PFSK-1 (cell line): ENCODE data around the gene LRRC46.

Experiments used
- FOXP2 ChIP-seq: optimal IDR thresholded peaks from 2 replicates; pipeline ENCODE3; 2011; ENCODE audit warnings: borderline replicate concordance, control low read depth, inconsistent platforms; ENCODE audit not compliant: insufficient read depth; ENCODE audit errors: extremely low read length, extremely low read depth
- POLR2AphosphoS5 ChIP-seq: IDR thresholded peaks from 2 replicates; pipeline ENCODE4 v1.6.1; 2012; ENCODE audit warnings: low read depth, mild to moderate bottlenecking, control low read depth, low read length, moderate library complexity
- SIN3A ChIP-seq: IDR thresholded peaks from 2 replicates; pipeline ENCODE4 v1.6.1; 2012; ENCODE audit warnings: mild to moderate bottlenecking, low read length, moderate library complexity, borderline replicate concordance; ENCODE audit not compliant: insufficient read depth
- TAF1 ChIP-seq: IDR thresholded peaks from 2 replicates; pipeline ENCODE4 v1.6.1; 2012; ENCODE audit warnings: low read length, control low read depth, borderline replicate concordance; ENCODE audit not compliant: insufficient read depth
- TF ChIP-seq, protein P1 (sequence below), 2 experiments: IDR thresholded peaks; 2 replicates each; pipeline versions ENCODE4 v1.6.1 to v1.8.0; 2011 to 2012; ENCODE audit warnings: low read depth in 2 of 2, low read length in 2 of 2, control low read depth in 1 of 2, inconsistent platforms in 1 of 2, mild to moderate bottlenecking in 1 of 2, moderate library complexity in 1 of 2; ENCODE audit not compliant: insufficient read depth in 1 of 2

LRRC46 gene

DNA sequence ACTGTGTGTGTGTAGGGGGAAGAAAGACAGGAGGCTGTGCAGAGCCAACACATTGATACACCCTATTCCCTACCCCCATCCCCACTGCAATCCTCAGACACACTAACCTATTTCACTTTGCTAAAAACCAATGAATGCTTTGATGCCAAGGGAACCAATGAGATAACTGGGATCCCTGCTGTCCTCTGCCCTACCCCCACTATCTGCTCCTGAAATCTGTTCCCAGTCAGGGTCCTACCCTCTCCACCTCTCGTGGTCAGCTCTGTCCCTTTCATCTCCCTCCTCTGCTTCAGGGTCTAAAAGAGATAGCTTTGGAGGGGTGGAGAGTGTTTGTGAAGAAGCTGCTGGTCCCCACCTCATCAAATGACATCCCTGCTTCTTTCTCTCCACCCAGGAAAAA is 38.6 kb downstream of the LRRC46 start:
- TF ChIP-seq SIN3A (no peak), TAF1 (no peak), POLR2AphosphoS5 (no peak), FOXP2 (no peak)
- TF ChIP-seq, protein P1, sequence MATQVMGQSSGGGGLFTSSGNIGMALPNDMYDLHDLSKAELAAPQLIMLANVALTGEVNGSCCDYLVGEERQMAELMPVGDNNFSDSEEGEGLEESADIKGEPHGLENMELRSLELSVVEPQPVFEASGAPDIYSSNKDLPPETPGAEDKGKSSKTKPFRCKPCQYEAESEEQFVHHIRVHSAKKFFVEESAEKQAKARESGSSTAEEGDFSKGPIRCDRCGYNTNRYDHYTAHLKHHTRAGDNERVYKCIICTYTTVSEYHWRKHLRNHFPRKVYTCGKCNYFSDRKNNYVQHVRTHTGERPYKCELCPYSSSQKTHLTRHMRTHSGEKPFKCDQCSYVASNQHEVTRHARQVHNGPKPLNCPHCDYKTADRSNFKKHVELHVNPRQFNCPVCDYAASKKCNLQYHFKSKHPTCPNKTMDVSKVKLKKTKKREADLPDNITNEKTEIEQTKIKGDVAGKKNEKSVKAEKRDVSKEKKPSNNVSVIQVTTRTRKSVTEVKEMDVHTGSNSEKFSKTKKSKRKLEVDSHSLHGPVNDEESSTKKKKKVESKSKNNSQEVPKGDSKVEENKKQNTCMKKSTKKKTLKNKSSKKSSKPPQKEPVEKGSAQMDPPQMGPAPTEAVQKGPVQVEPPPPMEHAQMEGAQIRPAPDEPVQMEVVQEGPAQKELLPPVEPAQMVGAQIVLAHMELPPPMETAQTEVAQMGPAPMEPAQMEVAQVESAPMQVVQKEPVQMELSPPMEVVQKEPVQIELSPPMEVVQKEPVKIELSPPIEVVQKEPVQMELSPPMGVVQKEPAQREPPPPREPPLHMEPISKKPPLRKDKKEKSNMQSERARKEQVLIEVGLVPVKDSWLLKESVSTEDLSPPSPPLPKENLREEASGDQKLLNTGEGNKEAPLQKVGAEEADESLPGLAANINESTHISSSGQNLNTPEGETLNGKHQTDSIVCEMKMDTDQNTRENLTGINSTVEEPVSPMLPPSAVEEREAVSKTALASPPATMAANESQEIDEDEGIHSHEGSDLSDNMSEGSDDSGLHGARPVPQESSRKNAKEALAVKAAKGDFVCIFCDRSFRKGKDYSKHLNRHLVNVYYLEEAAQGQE (IDR thresholded peaks at IDR 0.05; ENCODE audit: insufficient read depth in 1 of 2, low read depth in 2 of 2, low read length in 2 of 2) = no peak

DNA sequence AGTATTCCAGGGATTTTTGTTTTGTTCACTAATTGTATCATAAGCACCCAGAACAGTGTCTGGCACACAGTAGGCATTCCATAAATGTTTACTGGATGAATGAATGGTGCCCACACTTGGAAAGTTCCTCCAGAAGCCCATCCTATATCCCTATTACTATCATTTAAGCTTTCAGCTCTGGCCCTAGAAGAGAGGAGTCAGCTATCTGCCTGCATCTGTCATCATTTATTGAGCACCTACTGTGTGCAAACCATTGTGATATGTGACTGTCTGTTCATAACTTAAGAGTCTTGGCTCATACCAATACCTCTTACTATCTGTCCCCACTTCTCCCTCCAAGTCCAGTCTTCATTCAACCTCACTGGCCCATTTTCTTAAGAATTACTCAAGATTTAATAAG is 39.6 kb downstream of the LRRC46 start:
- no peak for TF ChIP-seq FOXP2
- TF ChIP-seq, protein P1 (IDR thresholded peaks at IDR 0.05; ENCODE audit: insufficient read depth in 1 of 2, low read depth in 2 of 2, low read length in 2 of 2) = no peak
- no peak for TF ChIP-seq TAF1
- TF ChIP-seq POLR2AphosphoS5 = no peak
- TF ChIP-seq SIN3A = no peak

DNA sequence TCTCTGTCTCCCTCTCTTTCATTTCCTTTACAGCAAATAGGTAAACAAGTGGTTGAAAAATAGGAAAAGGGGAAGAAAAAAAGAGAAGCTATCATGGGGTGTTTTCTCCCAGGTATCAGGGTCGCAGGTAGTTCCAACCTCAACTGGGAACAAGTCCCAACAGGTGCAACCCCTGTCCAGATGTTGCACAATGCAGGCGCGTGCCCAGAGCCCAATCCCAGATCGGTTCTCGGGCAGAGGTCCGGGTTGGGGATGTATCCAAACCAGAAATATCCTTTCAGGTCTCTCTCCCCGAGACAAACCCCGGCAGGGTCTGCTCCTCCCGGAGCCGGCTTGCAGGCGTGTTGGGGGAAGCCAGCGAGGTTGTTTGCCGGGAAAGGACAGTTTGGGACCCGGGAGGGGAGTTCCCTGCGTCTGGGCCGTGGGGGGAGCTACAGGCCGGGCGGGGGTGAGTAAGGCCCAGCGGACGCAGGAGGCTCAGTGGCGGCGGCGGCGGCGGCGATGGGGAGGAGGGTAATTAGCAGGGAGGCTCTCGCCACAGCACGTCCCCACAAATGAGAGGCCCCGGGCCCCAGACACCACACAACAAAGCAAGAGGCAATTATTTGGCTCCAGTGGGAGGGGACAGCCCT is 40.7 kb downstream of the LRRC46 start:
- TF ChIP-seq SIN3A (no peak), FOXP2 (no peak), POLR2AphosphoS5 (no peak), TAF1 (no peak)
- TF ChIP-seq, protein P1 (IDR thresholded peaks at IDR 0.05; ENCODE audit: insufficient read depth in 1 of 2, low read depth in 2 of 2, low read length in 2 of 2) = no peak

DNA sequence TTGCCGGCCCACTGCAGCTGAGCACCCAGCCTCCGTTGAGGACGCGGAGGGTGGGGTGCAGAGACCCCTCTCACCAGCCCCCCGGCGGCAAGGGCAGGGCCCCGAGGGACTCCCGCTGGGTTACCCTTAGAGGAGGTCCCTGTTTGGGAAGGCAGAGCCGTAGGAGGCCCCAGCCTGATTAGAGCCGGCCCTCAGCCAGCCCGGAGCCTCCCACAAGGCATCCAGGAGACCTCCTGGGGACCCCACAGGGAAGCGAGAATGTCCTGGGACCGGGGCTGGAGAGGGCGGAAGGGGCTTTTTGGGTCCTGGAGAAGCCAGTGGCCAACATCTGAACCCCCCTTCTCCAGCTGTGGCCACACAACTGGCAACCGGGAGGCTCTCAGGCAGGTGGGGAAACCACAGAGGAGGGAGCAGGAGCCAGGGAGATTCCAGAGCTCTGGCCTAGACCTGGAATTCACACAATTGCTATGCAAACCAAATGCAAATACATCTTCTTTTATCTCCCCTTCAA is 41.2 kb downstream of the LRRC46 start:
- no peak for TF ChIP-seq POLR2AphosphoS5

DNA sequence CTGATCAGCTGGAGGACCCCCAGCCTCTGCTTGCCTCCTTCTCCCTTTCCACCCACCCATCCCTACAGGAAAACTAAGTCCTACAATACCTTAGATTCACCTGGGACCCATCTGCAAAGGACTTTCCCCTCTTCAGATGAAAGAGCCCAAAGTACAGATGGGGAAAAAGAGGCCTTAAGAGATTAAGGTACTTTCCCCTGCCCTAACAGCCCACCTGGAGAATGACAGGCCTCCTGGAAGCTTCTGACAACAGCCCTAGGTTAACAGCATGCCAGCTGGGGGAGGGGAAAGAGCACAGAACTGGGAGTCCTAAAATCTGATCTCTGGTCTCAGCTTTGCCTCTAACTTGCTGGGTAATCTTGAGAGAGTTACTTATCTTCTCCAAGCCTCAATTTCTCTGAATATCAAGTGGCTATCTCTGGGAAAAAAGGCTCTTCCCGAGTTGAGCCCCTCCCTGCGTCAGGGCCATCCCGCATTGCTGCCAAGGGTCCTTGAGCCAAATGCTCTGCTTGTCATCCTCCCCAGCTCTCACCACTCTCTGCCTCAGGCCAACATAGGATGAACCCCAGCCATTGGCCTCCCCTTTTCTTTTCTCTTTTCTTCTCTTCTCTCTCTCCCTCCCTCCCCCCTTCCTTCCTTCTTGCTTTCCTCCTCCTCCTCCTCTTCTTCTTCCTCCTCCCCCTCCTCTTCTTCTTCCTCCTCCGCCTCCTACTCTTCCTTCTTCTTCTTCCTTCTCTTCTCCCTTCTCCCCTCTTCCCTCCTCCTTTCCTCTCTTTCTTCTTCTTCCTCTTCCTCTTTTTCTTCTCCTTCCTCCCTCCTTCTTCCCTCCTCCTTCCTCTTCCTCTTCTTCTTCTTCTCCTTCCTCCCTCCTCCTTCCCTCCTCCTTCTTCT is 42.0 kb downstream of the LRRC46 start:
- TF ChIP-seq FOXP2 = no peak
- no peak for TF ChIP-seq POLR2AphosphoS5
- TF ChIP-seq SIN3A = no peak
- TF ChIP-seq, protein P1 (IDR thresholded peaks at IDR 0.05; ENCODE audit: insufficient read depth in 1 of 2, low read depth in 2 of 2, low read length in 2 of 2) = no peak
- no peak for TF ChIP-seq TAF1
